IMR-90 (cell line): Measurements from ENCODE around the gene STING1. TPM values are rescaled to one million over a fixed set of nuclear protein-coding genes. Genes with fewer than 3 reads are reported as not detected.

Experiments used
- ATAC-seq: fragments of 200-7000 bp; cut with Tn5 transposase; 2 replicates; pipeline ENCODE4 v1.9.1; 2020; ENCODE audit warnings: low read depth, mild to moderate bottlenecking, moderate library complexity
- BruUV-seq: library from RNA; stranded (reverse); fragments of 400-500 nt; replicated peaks from 2 replicates; lab custom pipeline; 2021; lab: Mats Ljungman, UMichigan
- CTCF ChIA-PET: fragments of 300-600 bp; formaldehyde crosslinking; extraction: SDS; loops from one replicate; lab custom pipeline; 2021; ENCODE audit warnings: antibody characterized with exemption; lab: Yijun Ruan, JAX
- POLR2A ChIA-PET: fragments of 300-600 bp; sonication (Branson Sonifier 250); formaldehyde crosslinking; loops from one replicate; lab custom pipeline; 2022; ENCODE audit warnings: antibody characterized with exemption; ENCODE audit not compliant: unreplicated experiment; lab: Charles Lee
- DNase-seq: peaks from one replicate; pipeline ENCODE4 v3.0.0; 2013
- H2AFZ ChIP-seq: replicated peaks from 2 replicates; pipeline ENCODE3; 2013; ENCODE audit warnings: low read length, mild to moderate bottlenecking; ENCODE audit not compliant: poor library complexity
- H2AK5ac ChIP-seq: 2 replicates; pipeline ENCODE4 v1.6.1; 2013; ENCODE audit warnings: low read depth, low read length, inconsistent platforms
- H2AK9ac ChIP-seq: replicated peaks from 2 replicates; pipeline ENCODE3; 2013; ENCODE audit warnings: mild to moderate bottlenecking, low read depth, low read length, moderate library complexity; ENCODE audit not compliant: poor library complexity
- H2BK120ac ChIP-seq: 2 replicates; pipeline ENCODE4 v1.6.1; 2013; ENCODE audit warnings: low read depth, low read length, inconsistent platforms
- H2BK15ac ChIP-seq: 3 replicates; pipeline ENCODE4 v1.6.1; 2013; ENCODE audit warnings: low read depth, low read length, inconsistent platforms
- H2BK20ac ChIP-seq: 2 replicates; pipeline ENCODE4 v1.6.1; 2013; ENCODE audit warnings: low read depth, mild to moderate bottlenecking, inconsistent platforms, low read length, moderate library complexity
- H2BK5ac ChIP-seq: 2 replicates; pipeline ENCODE4 v1.6.1; 2013; ENCODE audit warnings: mild to moderate bottlenecking, low read depth, low read length, inconsistent platforms; ENCODE audit not compliant: poor library complexity, severe bottlenecking
- H3K14ac ChIP-seq: replicated peaks from 2 replicates; pipeline ENCODE4 v1.6.1; 2013; ENCODE audit warnings: low read depth, low read length, inconsistent platforms
- H3K18ac ChIP-seq: 2 replicates; pipeline ENCODE4 v1.6.1; 2013; ENCODE audit warnings: low read depth, low read length, control low read depth
- H3K23ac ChIP-seq: 2 replicates; pipeline ENCODE4 v1.6.1; 2013; ENCODE audit warnings: low read depth, low read length, inconsistent platforms
- H3K27ac ChIP-seq: 2 replicates; pipeline ENCODE4 v1.5.1; 2013; ENCODE audit warnings: mild to moderate bottlenecking, control low read depth, low read length; ENCODE audit not compliant: insufficient read depth
- H3K27me3 ChIP-seq: 2 replicates; pipeline ENCODE4 v1.6.1; 2013; ENCODE audit warnings: low read length; ENCODE audit not compliant: control insufficient read depth, insufficient read depth
- H3K36me3 ChIP-seq: 2 replicates; pipeline ENCODE4 v1.6.1; 2013; ENCODE audit warnings: low read length, mixed read lengths; ENCODE audit not compliant: control insufficient read depth, insufficient read depth
- H3K4ac ChIP-seq: 2 replicates; pipeline ENCODE4 v1.6.1; 2013; ENCODE audit warnings: low read depth, low read length, inconsistent platforms
- H3K4me1 ChIP-seq: 2 replicates; pipeline ENCODE4 v1.6.1; 2013; ENCODE audit warnings: low read length, mixed read lengths; ENCODE audit not compliant: control insufficient read depth, insufficient read depth
- H3K4me2 ChIP-seq: 2 replicates; pipeline ENCODE4 v1.6.1; 2013; ENCODE audit warnings: low read depth, mild to moderate bottlenecking, control low read depth, low read length, moderate library complexity
- H3K4me3 ChIP-seq: 2 replicates; pipeline ENCODE4 v1.5.1; 2013; ENCODE audit warnings: low read depth, mild to moderate bottlenecking, control low read depth, low read length, moderate library complexity; ENCODE audit not compliant: insufficient read depth
- H3K56ac ChIP-seq: 2 replicates; pipeline ENCODE4 v1.6.1; 2013; ENCODE audit warnings: low read length, inconsistent platforms; ENCODE audit not compliant: insufficient read depth; ENCODE audit errors: extremely low read depth
- H3K79me1 ChIP-seq, 2 experiments: 2 replicates each; pipeline ENCODE4 v1.6.1; 2013; ENCODE audit warnings: low read length in 2 of 2, inconsistent platforms in 1 of 2, low read depth in 1 of 2
- H3K9ac ChIP-seq: 2 replicates; pipeline ENCODE4 v1.6.1; 2013; ENCODE audit warnings: low read depth, low read length, control low read depth
- H3K9me1 ChIP-seq: 2 replicates; pipeline ENCODE4 v1.6.1; 2013; ENCODE audit warnings: low read length, inconsistent platforms; ENCODE audit not compliant: insufficient read depth
- H3K9me3 ChIP-seq: 2 replicates; pipeline ENCODE4 v1.6.1; 2013; ENCODE audit warnings: low read length; ENCODE audit not compliant: control insufficient read depth, insufficient read depth
- H4K20me1 ChIP-seq: 2 replicates; pipeline ENCODE4 v1.6.1; 2013; ENCODE audit warnings: low read length, inconsistent platforms; ENCODE audit not compliant: insufficient read depth
- H4K5ac ChIP-seq: 2 replicates; pipeline ENCODE4 v1.6.1; 2013; ENCODE audit warnings: mild to moderate bottlenecking, low read depth, low read length, control low read depth
- H4K8ac ChIP-seq, 2 experiments: 2 replicates each; pipeline ENCODE4 v1.6.1; 2013; ENCODE audit warnings: low read depth in 2 of 2, low read length in 2 of 2, control low read depth in 1 of 2, inconsistent platforms in 1 of 2
- H4K91ac ChIP-seq: 2 replicates; pipeline ENCODE4 v1.6.1; 2013; ENCODE audit warnings: low read depth, low read length, inconsistent platforms; ENCODE audit not compliant: insufficient read depth
- BHLHE40 ChIP-seq: fragments of 150-350 bp; IDR thresholded peaks from 2 replicates; pipeline ENCODE4 v1.6.1; 2016; ENCODE audit warnings: mild to moderate bottlenecking, low read depth, low read length
- CEBPB ChIP-seq: IDR thresholded peaks from 2 replicates; pipeline ENCODE4 v1.6.1; 2012; ENCODE audit warnings: low read depth, low read length, improper control_type of control experiment
- CHD1 ChIP-seq: IDR thresholded peaks from 2 replicates; pipeline ENCODE4 v1.6.1; 2012; ENCODE audit warnings: low read depth, low read length, improper control_type of control experiment
- MAZ ChIP-seq: IDR thresholded peaks from 2 replicates; pipeline ENCODE4 v1.6.1; 2012; ENCODE audit warnings: low read depth, mild to moderate bottlenecking, low read length, improper control_type of control experiment, moderate library complexity, borderline replicate concordance
- NFE2L2 ChIP-seq: fragments of 150-350 bp; IDR thresholded peaks from 2 replicates; pipeline ENCODE4 v1.6.1; 2016; ENCODE audit warnings: low read depth, mild to moderate bottlenecking, low read length
- RAD21 ChIP-seq: IDR thresholded peaks from 2 replicates; pipeline ENCODE4 v1.6.1; 2012; ENCODE audit warnings: low read length, improper control_type of control experiment
- SMC3 ChIP-seq: fragments of 150-350 bp; IDR thresholded peaks from 2 replicates; pipeline ENCODE4 v1.6.1; 2016; ENCODE audit warnings: low read depth, mild to moderate bottlenecking, antibody characterized with exemption, low read length, moderate library complexity
- WGBS, 2 experiments: methylation state at CpG; one replicate each; pipeline versions ENCODE4 v1.1.5 to v1.1.7; 2013; ENCODE audit warnings: missing lambda C conversion rate in 2 of 2; ENCODE audit not compliant: insufficient read length in 1 of 2; ENCODE audit errors: extremely low coverage in 2 of 2; 5-methylcytosine and 5-hydroxymethylcytosine counted together
- dilution Hi-C: fragments of 300-500 bp; cut with HindIII; formaldehyde crosslinking; loops from one replicate; pipeline ENCODE4 v1.14.3; 2018; ENCODE audit warnings: low sequenced_read_pairs; ENCODE audit not compliant: unreplicated experiment
- in situ Hi-C: fragments of 300-500 bp; cut with MboI; formaldehyde crosslinking; loops from 3 replicates; pipeline ENCODE4 v1.14.3; 2019; ENCODE audit warnings: low sequenced_read_pairs, inconsistent platforms, mixed read lengths
- intact Hi-C: fragments of 100-400 bp; cut with micrococcal nuclease; formaldehyde crosslinking; loops from 2 replicates; pipeline ENCODE4 v1.10.0; 2022
- polyA plus RNA-seq, 3 experiments: library from polyadenylated mRNA; depleted of rRNA; stranded (reverse); fragments of >200 nt; gene quantifications; 2 replicates each; pipeline ENCODE4 v1.2.3, GENCODE V29; 2012; ENCODE audit warnings: low replicate concordance in 1 of 3
- total RNA-seq: library from RNA; depleted of rRNA; stranded (reverse); fragments of >200 nt; gene quantifications from 2 replicates; pipeline ENCODE4 v1.2.3, GENCODE V29; 2012

Gene STING1
- total and polyA plus RNA-seq, 2 of the 4 experiments (the other 2 are of a cell fraction) = 18.6 to 63.5 TPM

DNA sequence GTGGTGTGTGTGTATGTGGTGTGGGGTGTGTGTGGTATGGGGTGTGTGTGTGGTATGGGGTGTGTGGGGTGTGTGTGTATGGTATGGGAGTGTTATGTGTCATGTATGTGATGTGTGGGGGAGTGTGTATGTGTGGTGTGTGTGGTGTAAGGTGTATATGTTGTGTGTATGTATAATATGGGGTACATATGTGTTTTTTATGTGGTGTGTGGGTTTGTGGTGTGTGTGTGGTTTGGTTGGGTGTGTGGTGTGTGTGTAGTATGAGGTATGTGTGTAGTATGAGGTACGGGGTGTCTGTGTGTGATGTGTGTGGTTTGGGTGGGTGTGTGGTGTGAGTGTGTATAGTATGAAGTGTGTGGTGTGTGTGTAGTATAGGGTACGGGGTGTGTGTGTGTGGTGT lies 31.4 kb downstream of the STING1 start:
- whole genome bisulfite sequencing, 2 experiments = 83% methylated on average over 2 of the region's 2 CpGs; no CpG with 5 or more reads in 1 of the 2 experiments

More for the DNA sequence above, 31.4 kb downstream of the STING1 start:
- ChIA-PET CTCF (no interaction called here), POLR2A (no interaction called here)
- in situ Hi-C loops = no loop called here
- H3K4me1 ChIP-seq = peaks cover 2% of the 10 kb centered on the region; the same call in 1 of the 2 replicates
- no peaks in the 10 kb centered on the region for H3K9me3 ChIP-seq
- H2BK5ac ChIP-seq = peak overlapping the region; percentile 93
- no peak overlapping the region for H2BK20ac ChIP-seq
- H3K36me3 ChIP-seq = no peaks in the 10 kb centered on the region
- H4K5ac ChIP-seq = no peak overlapping the region
- no peaks in the 10 kb centered on the region for H4K20me1 ChIP-seq
- intact Hi-C loops = no loop called here
- no peak overlapping the region for H3K27ac ChIP-seq
- no TSS peak for BruUV-seq
- H2AK5ac ChIP-seq = peak overlapping the region; percentile 78; the same call in 1 of the 2 replicates
- H2AK9ac ChIP-seq = peak overlapping the region; percentile 24
- H3K4ac ChIP-seq = peak overlapping the region; percentile 3; the same call in 1 of the 2 replicates
- peaks cover 24% of the 10 kb centered on the region for H3K9me1 ChIP-seq
- TF ChIP-seq NFE2L2 (no peak), CEBPB (no peak), BHLHE40 (no peak), CHD1 (no peak), RAD21 (no peak), SMC3 (no peak), MAZ (no peak)
- H3K4me3 ChIP-seq = no peak overlapping the region
- no peak overlapping the region for H2AFZ ChIP-seq
- no peaks in the 10 kb centered on the region for H3K27me3 ChIP-seq
- H3K9ac ChIP-seq = no peak overlapping the region
- no peaks in the 10 kb centered on the region for H3K79me1 ChIP-seq
- no peak overlapping the region for H3K4me2 ChIP-seq
- no peak overlapping the region for H4K91ac ChIP-seq
- peak overlapping the region; percentile 51; the same call in 2 of the 3 replicates for H2BK15ac ChIP-seq
- H3K18ac ChIP-seq = no peak overlapping the region
- ATAC-seq (no peak), DNase-seq (no peak)
- H3K14ac ChIP-seq = no peak overlapping the region; the same call in 1 of the 2 replicates
- H2BK120ac ChIP-seq = no peak overlapping the region
- dilution Hi-C loops = no loop called here
- no peak overlapping the region for H3K56ac ChIP-seq
- H4K8ac ChIP-seq = no peak overlapping the region
- no peak overlapping the region for H3K23ac ChIP-seq
